ENCODE data around the gene HELZ.

- TF ChIP-seq KLF10 (tag by site-specific recombination; IDR thresholded peaks at IDR 0.05) (no peak), CTCF (tag by site-specific recombination; IDR thresholded peaks at IDR 0.05) (no peak), ZNF324 (tag by site-specific recombination; IDR thresholded peaks at IDR 0.05) (no peak), ZNF473 (tag by site-specific recombination; IDR thresholded peaks at IDR 0.05) (no peak)
These were observed 96.6 kb downstream of the HELZ start for GRCh38 chr17:67148352-67148751.
